Mesendoderm (in vitro differentiated cells): ENCODE results near the gene HHIPL2.

ENCODE experiments used
- DNase-seq: peaks from one replicate; pipeline ENCODE4 v3.0.0; 2013
- H2AK5ac ChIP-seq: 2 replicates; pipeline ENCODE4 v1.6.1; 2013; ENCODE audit warnings: low read length, inconsistent platforms
- H2BK120ac ChIP-seq: 2 replicates; pipeline ENCODE4 v1.6.1; 2013; ENCODE audit warnings: low read depth, mild to moderate bottlenecking, low read length, moderate library complexity, mixed read lengths
- H2BK15ac ChIP-seq: replicated peaks from 2 replicates; pipeline ENCODE4 v1.6.1; 2013; ENCODE audit warnings: low read depth, mild to moderate bottlenecking, moderate library complexity
- H2BK5ac ChIP-seq: 2 replicates; pipeline ENCODE4 v1.6.1; 2013; ENCODE audit warnings: low read length, inconsistent platforms
- H3K18ac ChIP-seq: 2 replicates; pipeline ENCODE4 v1.6.1; 2013; ENCODE audit warnings: mild to moderate bottlenecking, low read length, mixed read lengths
- H3K23ac ChIP-seq: one replicate; pipeline ENCODE4 v1.6.1; 2013; ENCODE audit warnings: low read length
- H3K27ac ChIP-seq: 2 replicates; pipeline ENCODE4 v1.5.1; 2013; ENCODE audit warnings: low read depth, mild to moderate bottlenecking, inconsistent platforms, low read length, moderate library complexity
- H3K27me3 ChIP-seq: 2 replicates; pipeline ENCODE4 v1.6.1; 2013; ENCODE audit warnings: low read length, control low read depth, mild to moderate bottlenecking, inconsistent platforms; ENCODE audit not compliant: insufficient read depth, poor library complexity
- H3K36me3 ChIP-seq: 2 replicates; pipeline ENCODE4 v1.6.1; 2013; ENCODE audit warnings: low read length, inconsistent platforms; ENCODE audit not compliant: control insufficient read depth, insufficient read depth
- H3K4ac ChIP-seq: one replicate; pipeline ENCODE4 v1.6.1; 2013; ENCODE audit warnings: low read depth, mild to moderate bottlenecking, low read length, moderate library complexity
- H3K4me1 ChIP-seq: 2 replicates; pipeline ENCODE4 v1.6.1; 2013; ENCODE audit warnings: low read depth, low read length, inconsistent platforms; ENCODE audit not compliant: control insufficient read depth
- H3K4me2 ChIP-seq: 2 replicates; pipeline ENCODE4 v1.6.1; 2013; ENCODE audit warnings: low read length
- H3K4me3 ChIP-seq: 2 replicates; pipeline ENCODE4 v1.5.1; 2013; ENCODE audit warnings: mild to moderate bottlenecking, low read length
- H3K56ac ChIP-seq: one replicate; pipeline ENCODE4 v1.6.1; 2013; ENCODE audit warnings: low read length
- H3K79me1 ChIP-seq: 2 replicates; pipeline ENCODE4 v1.6.1; 2013; ENCODE audit warnings: low read length, inconsistent platforms
- H3K79me2 ChIP-seq: 2 replicates; pipeline ENCODE4 v1.6.1; 2013; ENCODE audit warnings: mild to moderate bottlenecking, low read length; ENCODE audit not compliant: control insufficient read depth, insufficient read depth
- H3K9ac ChIP-seq: 2 replicates; pipeline ENCODE4 v1.6.1; 2013; ENCODE audit warnings: low read length, inconsistent platforms
- H4K5ac ChIP-seq: one replicate; pipeline ENCODE4 v1.6.1; 2013; ENCODE audit warnings: low read length
- H4K8ac ChIP-seq: one replicate; pipeline ENCODE4 v1.6.1; 2013; ENCODE audit warnings: low read depth, mild to moderate bottlenecking, control low read depth, low read length, moderate library complexity
- WGBS: extraction: QIAGEN DNeasy Blood & Tissue Kit; methylation state at CpG from one replicate; pipeline ENCODE4 v1.1.7; 2013; ENCODE audit warnings: low lambda C conversion rate, missing lambda C conversion rate; ENCODE audit not compliant: insufficient coverage; ENCODE audit errors: extremely low coverage; 5-methylcytosine and 5-hydroxymethylcytosine counted together

HHIPL2 gene

DNA sequence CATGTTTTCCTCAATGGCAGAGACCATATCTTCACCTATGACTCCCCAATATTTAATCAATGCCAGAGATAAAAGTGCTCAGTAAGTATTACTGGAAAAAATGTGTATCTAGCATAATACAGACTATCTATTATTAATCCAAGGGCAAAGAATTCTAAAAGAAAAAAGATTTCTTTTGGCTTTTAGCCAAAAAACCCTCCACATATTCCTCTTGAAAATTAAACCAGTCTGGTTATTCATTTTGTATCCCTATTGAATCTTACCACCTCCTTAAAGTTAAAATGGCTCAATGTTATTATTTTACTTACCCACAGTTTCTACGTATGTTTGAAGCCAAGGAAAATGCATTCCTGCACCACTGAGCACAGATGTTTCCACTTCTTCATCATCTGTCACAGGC is 40.2 kb upstream of the HHIPL2 start:
- H3K36me3 ChIP-seq, result no peaks in the 10 kb centered on the region
- no peaks in the 10 kb centered on the region for H3K27me3 ChIP-seq
- H2AK5ac ChIP-seq, result no peak overlapping the region
- H3K79me1 ChIP-seq, result peaks cover 6% of the 10 kb centered on the region
- no peak overlapping the region for H2BK15ac ChIP-seq
- H3K23ac ChIP-seq, result no peak overlapping the region
- no peak overlapping the region for H3K4me2 ChIP-seq
- H3K79me2 ChIP-seq, result peaks cover 11% of the 10 kb centered on the region
- H3K4me3 ChIP-seq, result no peak overlapping the region
- no peak overlapping the region for H4K5ac ChIP-seq
- WGBS, result no CpG with 5 or more reads among the region's 1 CpG
- no peak overlapping the region for H2BK5ac ChIP-seq
- H3K56ac ChIP-seq, result no peak overlapping the region
- H3K4me1 ChIP-seq, result no peaks in the 10 kb centered on the region
- no peak overlapping the region for H2BK120ac ChIP-seq
- H3K27ac ChIP-seq, result no peak overlapping the region
- H3K4ac ChIP-seq, result no peak overlapping the region
- no peak overlapping the region for H4K8ac ChIP-seq
- no peak overlapping the region for H3K18ac ChIP-seq
- no peak overlapping the region for H3K9ac ChIP-seq
- DNase-seq, result no peak

DNA sequence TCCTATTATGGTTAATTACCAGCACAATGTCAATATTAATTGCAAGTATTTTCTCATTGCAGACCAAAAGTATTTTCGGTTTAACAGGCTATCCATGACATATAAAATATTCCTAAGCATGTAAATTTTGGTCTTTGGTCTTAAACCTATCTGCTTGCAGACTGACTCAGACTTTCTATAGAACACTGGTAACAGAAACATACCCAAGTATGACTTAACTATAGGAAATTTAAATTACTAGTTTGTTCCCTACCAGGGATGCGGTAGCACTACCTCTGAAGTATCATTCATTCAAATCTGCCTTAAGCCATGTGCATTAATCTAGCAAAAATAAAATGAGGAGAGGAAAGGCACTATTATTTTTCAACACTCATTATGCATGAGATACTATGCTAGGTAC is 38.9 kb upstream of the HHIPL2 start:
- Histone ChIP-seq H3K18ac (no peak overlapping the region), H2BK120ac (no peak overlapping the region), H3K79me2 (peaks cover 11% of the 10 kb centered on the region), H3K4ac (no peak overlapping the region), H3K23ac (no peak overlapping the region), H3K79me1 (peaks cover 6% of the 10 kb centered on the region), H3K9ac (no peak overlapping the region), H3K27me3 (no peaks in the 10 kb centered on the region), H3K56ac (no peak overlapping the region), H4K8ac (no peak overlapping the region), H2AK5ac (no peak overlapping the region), H3K4me3 (no peak overlapping the region), H2BK15ac (no peak overlapping the region), H3K27ac (no peak overlapping the region), H2BK5ac (no peak overlapping the region), H3K4me2 (no peak overlapping the region), H4K5ac (no peak overlapping the region), H3K4me1 (no peaks in the 10 kb centered on the region), H3K36me3 (no peaks in the 10 kb centered on the region)
- DNase-seq, result no peak
- no CpG with 5 or more reads among the region's 2 CpGs for WGBS

DNA sequence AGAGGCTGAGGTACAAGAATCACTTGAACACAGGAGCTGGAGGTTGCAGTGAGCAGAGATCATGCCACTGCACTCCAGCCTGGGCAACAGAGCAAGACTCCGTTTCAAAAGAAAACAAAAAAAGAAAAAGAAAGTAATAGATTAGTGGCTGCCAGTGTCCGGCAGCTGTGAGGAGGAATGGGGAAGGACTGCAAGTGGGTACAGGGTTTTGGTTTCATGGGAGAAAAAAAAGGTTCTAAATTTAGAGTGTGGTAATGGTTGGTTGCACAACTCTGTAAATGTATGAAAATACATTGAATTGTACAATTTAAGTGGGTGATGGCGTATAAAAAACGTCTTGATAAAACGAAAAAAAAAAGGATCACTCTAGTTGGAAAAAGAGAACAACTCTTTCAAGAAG is 35.2 kb upstream of the HHIPL2 start:
- no peak overlapping the region for H3K4me2 ChIP-seq
- no peak overlapping the region for H3K9ac ChIP-seq
- no peak overlapping the region for H3K4me3 ChIP-seq
- peaks cover 2% of the 10 kb centered on the region for H3K79me1 ChIP-seq
- H4K5ac ChIP-seq, result no peak overlapping the region
- no peak overlapping the region for H3K56ac ChIP-seq
- no peak overlapping the region for H3K18ac ChIP-seq
- no peak overlapping the region for H2BK15ac ChIP-seq
- H3K36me3 ChIP-seq, result no peaks in the 10 kb centered on the region
- no peak for DNase-seq
- no peak overlapping the region for H4K8ac ChIP-seq
- H3K79me2 ChIP-seq, result peaks cover 4% of the 10 kb centered on the region
- no peak overlapping the region for H3K4ac ChIP-seq
- H3K27me3 ChIP-seq, result no peaks in the 10 kb centered on the region
- H2AK5ac ChIP-seq, result no peak overlapping the region
- WGBS, result 100% methylated on average over 2 of the region's 5 CpGs
- no peak overlapping the region for H2BK5ac ChIP-seq
- H2BK120ac ChIP-seq, result no peak overlapping the region
- H3K4me1 ChIP-seq, result no peaks in the 10 kb centered on the region
- no peak overlapping the region for H3K23ac ChIP-seq
- H3K27ac ChIP-seq, result no peak overlapping the region

DNA sequence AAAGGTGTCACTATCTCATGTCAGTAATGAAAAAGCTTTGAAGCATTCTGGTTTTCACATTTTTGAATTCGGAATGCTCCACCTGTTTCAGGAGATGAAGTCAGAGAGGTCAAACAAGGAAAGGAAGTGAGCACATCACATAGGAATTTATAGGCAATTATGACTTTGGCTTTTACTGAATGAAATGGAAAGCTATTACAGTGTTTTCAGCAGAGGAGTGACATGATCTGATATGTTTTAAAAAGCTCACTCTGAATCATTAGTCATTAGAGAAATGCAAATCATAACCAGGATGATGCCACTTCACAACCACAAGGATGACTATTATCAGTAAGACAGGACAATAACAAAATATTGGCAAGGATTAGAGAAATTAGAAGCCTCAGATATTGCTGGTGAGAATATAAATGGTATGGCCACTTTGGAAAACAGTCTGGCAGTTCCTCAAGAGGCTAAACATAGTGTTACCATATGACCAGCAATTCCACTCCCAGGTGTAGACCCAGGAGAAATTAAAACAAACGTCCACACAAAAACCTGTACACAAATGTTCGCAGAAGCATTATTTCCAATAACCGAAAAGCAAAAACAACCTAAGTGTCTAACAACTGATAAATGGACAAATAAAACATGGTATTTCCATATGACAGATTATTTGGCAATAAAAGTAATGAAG is 34.3 kb upstream of the HHIPL2 start:
- H3K27me3 ChIP-seq, result no peaks in the 10 kb centered on the region
- peaks cover 4% of the 10 kb centered on the region for H3K79me2 ChIP-seq
- H3K4me2 ChIP-seq, result no peak overlapping the region
- no peak overlapping the region for H3K18ac ChIP-seq
- WGBS, result no CpG with 5 or more reads among the region's 4 CpGs
- no peak overlapping the region for H3K4ac ChIP-seq
- no peak overlapping the region for H4K8ac ChIP-seq
- H2BK15ac ChIP-seq, result no peak overlapping the region
- DNase-seq, result peak; percentile 67
- no peak overlapping the region for H4K5ac ChIP-seq
- H3K56ac ChIP-seq, result no peak overlapping the region
- H3K79me1 ChIP-seq, result peaks cover 2% of the 10 kb centered on the region
- H2BK120ac ChIP-seq, result no peak overlapping the region
- H3K4me3 ChIP-seq, result no peak overlapping the region
- H3K9ac ChIP-seq, result no peak overlapping the region
- H3K4me1 ChIP-seq, result no peaks in the 10 kb centered on the region
- H3K36me3 ChIP-seq, result no peaks in the 10 kb centered on the region
- H3K27ac ChIP-seq, result no peak overlapping the region
- H2AK5ac ChIP-seq, result no peak overlapping the region
- no peak overlapping the region for H3K23ac ChIP-seq
- no peak overlapping the region for H2BK5ac ChIP-seq

DNA sequence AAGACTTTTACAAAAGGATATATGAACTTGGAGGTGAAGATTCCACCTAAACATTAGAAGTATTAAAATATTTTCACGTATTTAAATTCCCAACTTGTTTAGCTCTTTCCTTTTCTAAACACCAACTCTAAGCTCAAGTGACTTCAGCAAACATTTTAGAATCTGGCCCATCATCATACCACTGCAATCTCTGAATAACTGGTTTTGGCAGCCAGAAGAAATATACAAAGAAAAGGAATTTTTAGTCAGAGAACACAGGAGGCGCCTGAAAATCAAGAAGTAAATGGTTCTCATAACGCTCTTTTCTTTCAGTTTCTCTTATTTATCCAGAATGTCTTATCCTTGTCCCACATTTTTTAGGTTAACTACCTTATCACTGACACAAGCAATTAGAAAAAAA is 31.4 kb upstream of the HHIPL2 start:
- no peak overlapping the region for H3K4me3 ChIP-seq
- H2AK5ac ChIP-seq, result no peak overlapping the region
- H3K9ac ChIP-seq, result no peak overlapping the region
- H3K4ac ChIP-seq, result no peak overlapping the region
- H3K36me3 ChIP-seq, result no peaks in the 10 kb centered on the region
- DNase-seq, result no peak
- no peak overlapping the region for H4K5ac ChIP-seq
- no peak overlapping the region for H3K23ac ChIP-seq
- H3K4me1 ChIP-seq, result no peaks in the 10 kb centered on the region
- no peaks in the 10 kb centered on the region for H3K79me2 ChIP-seq
- no peak overlapping the region for H2BK120ac ChIP-seq
- no peak overlapping the region for H4K8ac ChIP-seq
- no peaks in the 10 kb centered on the region for H3K27me3 ChIP-seq
- H3K79me1 ChIP-seq, result no peaks in the 10 kb centered on the region
- no peak overlapping the region for H3K56ac ChIP-seq
- H2BK15ac ChIP-seq, result no peak overlapping the region
- no peak overlapping the region for H3K4me2 ChIP-seq
- no peak overlapping the region for H3K27ac ChIP-seq
- H2BK5ac ChIP-seq, result no peak overlapping the region
- no CpG with 5 or more reads among the region's 3 CpGs for WGBS
- H3K18ac ChIP-seq, result no peak overlapping the region

DNA sequence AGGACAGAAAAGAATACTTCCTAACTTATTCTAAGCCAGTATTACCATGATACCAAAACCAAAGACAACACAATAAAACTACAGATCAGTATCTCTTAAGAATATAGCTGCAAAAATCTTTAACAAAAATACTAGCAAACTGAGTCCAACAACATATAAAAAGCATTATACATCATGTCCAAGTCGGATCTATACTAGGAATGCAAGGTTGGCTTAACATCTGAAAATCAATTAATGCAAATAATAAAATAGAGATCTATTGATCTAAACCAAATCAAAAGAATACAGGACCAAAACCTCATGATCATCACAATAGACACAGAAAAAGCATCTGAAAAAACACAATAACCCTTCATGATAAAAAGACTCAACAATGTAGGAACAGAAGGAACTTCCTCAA is 22.9 kb upstream of the HHIPL2 start:
- no peak overlapping the region for H2BK5ac ChIP-seq
- no peak overlapping the region for H2BK15ac ChIP-seq
- H3K23ac ChIP-seq, result no peak overlapping the region
- H4K8ac ChIP-seq, result no peak overlapping the region
- no peaks in the 10 kb centered on the region for H3K4me1 ChIP-seq
- no peak overlapping the region for H4K5ac ChIP-seq
- H2BK120ac ChIP-seq, result no peak overlapping the region
- no peak overlapping the region for H3K56ac ChIP-seq
- no CpG with 5 or more reads among the region's 1 CpG for WGBS
- no peak for DNase-seq
- no peak overlapping the region for H2AK5ac ChIP-seq
- no peak overlapping the region for H3K27ac ChIP-seq
- no peaks in the 10 kb centered on the region for H3K27me3 ChIP-seq
- no peak overlapping the region for H3K9ac ChIP-seq
- no peak overlapping the region for H3K4me2 ChIP-seq
- no peaks in the 10 kb centered on the region for H3K79me2 ChIP-seq
- H3K36me3 ChIP-seq, result no peaks in the 10 kb centered on the region
- H3K4me3 ChIP-seq, result no peak overlapping the region
- peaks cover 4% of the 10 kb centered on the region for H3K79me1 ChIP-seq
- H3K4ac ChIP-seq, result no peak overlapping the region
- no peak overlapping the region for H3K18ac ChIP-seq
